Measurements from ENCODE around the gene RNF130.

GRCh38 chr5:180054226-180054625 lies 17.3 kb downstream of the RNF130 start:
- no peak for TF ChIP-seq ZNF214 (tag by site-specific recombination; IDR thresholded peaks at IDR 0.05; ENCODE audit: borderline replicate concordance)
- TF ChIP-seq ZNF23 (tag by site-specific recombination; IDR thresholded peaks at IDR 0.05; ENCODE audit: borderline replicate concordance): no peak
- TF ChIP-seq ZNF302 (tag by site-specific recombination; IDR thresholded peaks at IDR 0.05; ENCODE audit: low read depth): no peak
- TF ChIP-seq CTCF (tag by site-specific recombination; IDR thresholded peaks at IDR 0.05): no peak
- TF ChIP-seq ZSCAN16 (tag by site-specific recombination; IDR thresholded peaks at IDR 0.05): no peak
- TF ChIP-seq SETDB1 (IDR thresholded peaks at IDR 0.05; ENCODE audit: insufficient read length, low read length): no peak
- TF ChIP-seq ZNF580 (tag by site-specific recombination; IDR thresholded peaks at IDR 0.05): no peak
- no peak for TF ChIP-seq ZNF843 (tag by site-specific recombination; IDR thresholded peaks at IDR 0.05)
- TF ChIP-seq ZNF223 (tag by site-specific recombination; IDR thresholded peaks at IDR 0.05): no peak
- TF ChIP-seq ZNF311 (tag by site-specific recombination; IDR thresholded peaks at IDR 0.05; ENCODE audit: borderline replicate concordance): no peak
- TF ChIP-seq ZNF785 (tag by site-specific recombination; IDR thresholded peaks at IDR 0.05): no peak
- TF ChIP-seq ZXDB (tag by site-specific recombination; IDR thresholded peaks at IDR 0.05): no peak

All from HEK293 (cell line).